SH-SY5Y (cell line): ENCODE results near the gene GALNT13.

ENCODE experiments used
- GATA2 ChIP-seq: IDR thresholded peaks from 2 replicates; pipeline ENCODE4 v1.6.1; 2011; ENCODE audit warnings: mild to moderate bottlenecking, low read depth, low read length
- GATA3 ChIP-seq: IDR thresholded peaks from 2 replicates; pipeline ENCODE4 v1.6.1; 2011; ENCODE audit warnings: low read depth, mild to moderate bottlenecking, low read length, moderate library complexity

The GALNT13 gene

DNA sequence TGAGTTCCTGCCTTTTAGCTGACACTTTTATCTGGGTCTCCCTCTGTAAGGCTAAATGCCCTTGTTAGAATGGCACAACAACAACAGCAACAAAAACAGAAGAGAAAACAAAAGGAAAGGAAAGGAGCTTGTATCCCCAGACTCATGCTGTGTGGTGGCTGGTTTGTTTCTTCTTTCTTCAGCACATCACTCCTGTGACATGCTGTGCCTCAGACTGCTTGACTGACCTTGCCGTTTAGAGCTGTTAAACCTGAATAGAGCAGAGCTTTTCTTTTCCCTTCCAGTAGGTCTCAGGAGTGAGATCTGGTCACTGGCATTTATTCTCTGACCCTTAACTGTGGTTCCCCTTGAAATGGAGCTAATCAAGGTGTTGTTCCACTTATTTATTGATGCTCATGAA is 18.9 kb downstream of the GALNT13 start:
- TF ChIP-seq GATA2 (no peak), GATA3 (no peak)

DNA sequence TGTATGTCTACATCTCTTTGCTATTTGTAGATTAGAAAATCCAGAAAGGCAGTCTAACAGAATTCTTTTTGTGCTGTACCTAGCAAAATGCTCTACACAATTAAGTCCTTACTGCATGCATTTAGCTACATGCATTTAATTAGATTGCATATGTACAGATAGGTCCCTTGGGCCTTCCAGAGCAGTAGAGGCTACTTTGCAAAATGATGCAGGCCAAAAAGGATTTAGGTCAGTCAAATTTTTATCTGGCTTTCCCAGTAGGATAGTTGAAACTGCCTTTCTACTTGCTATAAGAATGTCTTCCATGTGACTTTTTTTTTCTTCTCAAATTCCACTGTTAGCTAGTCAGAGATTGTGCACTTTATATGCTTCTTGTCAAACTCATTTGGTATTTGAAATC is 19.3 kb downstream of the GALNT13 start:
- no peak for TF ChIP-seq GATA2
- TF ChIP-seq GATA3: no peak

DNA sequence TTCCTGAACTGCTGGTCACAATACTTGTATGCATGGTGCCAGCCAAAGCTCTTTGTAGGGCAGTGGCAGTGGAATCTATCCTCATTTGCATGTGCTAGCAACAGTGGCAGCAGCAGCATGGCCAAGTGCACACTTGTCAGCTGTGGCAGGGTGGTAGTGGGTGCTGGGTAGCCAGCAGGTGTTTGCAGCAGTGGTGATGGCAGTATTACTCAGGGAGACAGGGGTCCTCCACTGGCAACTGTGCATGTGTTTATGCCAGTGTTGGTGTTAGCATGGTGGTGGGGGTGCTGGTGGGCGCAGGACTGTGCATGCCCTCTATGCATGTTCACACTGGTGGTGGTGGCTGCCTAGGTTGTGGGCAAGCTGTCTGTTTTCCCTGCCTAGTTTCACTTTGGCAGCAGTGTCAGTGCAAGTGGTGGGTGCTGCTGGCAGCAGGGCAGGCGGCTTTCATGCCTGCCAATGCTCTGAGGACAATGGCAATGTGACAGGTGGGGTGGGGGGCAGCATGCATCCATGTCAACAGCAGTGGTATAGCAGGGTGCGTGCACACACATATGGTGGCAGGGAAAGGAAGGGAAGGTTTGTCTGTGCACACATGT is 41.2 kb downstream of the GALNT13 start:
- TF ChIP-seq GATA2 (no peak), GATA3 (no peak)

DNA sequence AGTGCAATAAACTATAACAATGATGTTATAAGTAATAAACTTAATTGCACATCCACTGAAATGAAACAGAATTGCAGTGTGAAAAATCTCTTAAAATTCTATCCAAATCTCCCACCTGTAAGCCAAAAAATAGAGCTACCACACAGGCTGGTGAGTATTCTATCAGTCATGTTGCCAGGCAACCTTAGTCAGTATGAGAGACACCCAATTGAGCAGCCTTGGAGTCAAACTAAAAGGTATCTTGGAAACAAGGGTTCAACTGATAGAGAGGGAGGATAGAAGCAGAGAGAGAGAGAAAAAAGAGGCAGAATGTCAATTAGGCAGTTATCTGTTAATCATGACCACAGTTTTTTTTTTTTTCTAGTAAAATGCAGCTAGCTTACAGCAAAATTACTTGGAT is 45.8 kb downstream of the GALNT13 start:
- TF ChIP-seq GATA3: no peak
- no peak for TF ChIP-seq GATA2

DNA sequence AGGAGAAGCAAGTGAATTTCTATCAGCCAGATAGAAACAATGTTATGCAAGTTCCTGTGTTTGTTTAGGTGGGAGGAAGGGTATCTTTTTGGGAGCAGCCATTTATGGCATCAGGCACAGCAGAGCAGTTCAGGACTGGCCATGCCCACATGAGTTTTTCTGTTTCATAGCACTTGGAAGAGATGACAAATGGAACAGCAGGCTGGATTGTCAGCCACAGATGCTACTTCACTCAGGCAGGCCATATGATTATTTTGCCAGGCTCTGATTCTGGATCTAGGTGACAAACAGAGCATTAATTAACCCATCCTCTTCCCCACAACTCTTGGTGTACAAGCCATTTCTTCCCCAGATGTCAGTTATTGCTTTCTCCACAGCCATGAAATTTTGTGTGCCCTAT is 63.8 kb downstream of the GALNT13 start:
- TF ChIP-seq GATA2 (no peak), GATA3 (no peak)

DNA sequence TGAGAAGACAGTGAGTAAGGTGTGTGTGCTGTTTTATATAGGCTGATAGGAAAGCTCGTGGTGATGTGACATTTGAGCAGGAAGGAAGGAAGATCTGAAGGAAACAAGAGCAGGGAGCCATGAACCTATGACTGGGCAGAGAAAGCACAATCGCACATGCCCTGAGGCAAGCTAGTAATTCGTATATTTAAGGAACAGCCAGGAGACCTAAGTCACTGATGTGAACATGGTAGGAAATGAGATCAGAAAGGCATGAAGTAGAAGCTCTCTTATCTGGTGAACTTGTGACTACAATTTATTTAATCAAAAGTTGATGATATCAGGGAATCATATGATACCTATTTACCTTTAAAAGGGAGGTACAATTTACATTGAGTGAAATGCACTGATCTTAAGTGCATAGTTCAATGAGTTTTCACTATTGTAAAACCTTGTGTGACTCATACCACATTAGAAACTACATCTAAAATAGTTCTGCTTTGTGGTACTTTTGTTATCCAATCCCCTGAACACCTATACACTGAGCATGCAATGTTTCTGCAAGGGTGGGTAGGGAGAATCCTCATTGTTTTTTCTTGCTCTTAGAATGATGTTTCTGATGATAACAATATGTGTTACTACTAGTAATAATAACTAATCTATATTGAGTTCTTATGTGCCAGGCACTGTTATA is 67.5 kb downstream of the GALNT13 start:
- TF ChIP-seq GATA3: no peak
- no peak for TF ChIP-seq GATA2

DNA sequence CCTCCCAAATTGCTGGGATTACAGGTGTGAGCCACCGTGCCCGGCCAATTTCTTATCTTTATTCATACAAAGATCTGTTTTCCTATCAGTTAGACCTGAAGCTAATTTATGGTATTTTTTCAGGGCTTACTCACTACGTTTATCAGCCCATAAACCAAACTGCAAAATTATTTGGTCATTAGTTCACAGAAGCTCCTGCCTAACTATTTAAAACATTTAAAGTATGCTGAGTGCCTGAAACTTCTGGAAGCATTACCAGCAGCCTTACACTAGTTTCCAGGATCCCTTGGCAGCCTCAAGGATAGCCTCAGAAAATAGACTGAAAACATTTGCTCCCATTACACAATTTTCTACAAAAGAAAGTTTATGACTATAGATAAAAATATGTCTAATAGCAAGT is 68.8 kb downstream of the GALNT13 start:
- TF ChIP-seq GATA2: no peak
- no peak for TF ChIP-seq GATA3

DNA sequence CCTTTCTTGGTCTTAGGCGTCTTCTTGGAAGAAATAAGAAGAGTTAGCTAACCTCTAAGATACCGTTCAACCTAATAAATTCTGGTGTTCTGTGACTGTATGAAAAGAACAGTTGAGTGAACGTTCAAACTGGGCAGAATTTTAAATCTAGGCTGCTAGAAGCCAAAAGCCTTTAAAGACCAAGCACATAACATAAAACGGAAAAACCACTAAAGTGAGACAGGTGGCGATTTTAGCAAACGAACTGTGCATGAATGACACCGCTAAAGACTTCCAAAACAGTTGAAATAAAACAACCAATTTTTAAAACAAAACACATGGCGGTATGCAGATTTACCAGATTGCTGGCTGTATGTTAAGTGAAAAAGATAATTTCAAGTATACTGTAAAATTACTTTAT is 73.1 kb downstream of the GALNT13 start:
- no peak for TF ChIP-seq GATA2
- TF ChIP-seq GATA3: no peak

DNA sequence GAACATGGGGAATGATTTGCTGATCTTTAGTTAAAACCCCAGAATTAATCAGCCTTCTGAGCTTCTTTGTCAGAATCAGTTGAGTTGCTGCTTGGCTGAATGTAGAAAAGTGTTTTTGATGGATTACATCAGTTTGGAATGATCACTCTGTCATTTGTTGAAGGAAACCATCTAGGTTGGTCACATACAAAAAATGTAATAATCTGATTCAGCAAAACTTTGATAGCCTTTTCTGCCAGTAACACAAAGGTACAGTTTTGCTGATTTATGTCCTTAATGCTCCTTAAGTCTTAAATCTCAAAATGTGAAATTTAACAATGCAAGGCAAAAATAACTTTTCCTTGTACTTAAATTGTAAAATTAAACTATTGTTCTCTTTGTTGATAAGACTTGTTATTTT is 74.3 kb downstream of the GALNT13 start:
- TF ChIP-seq GATA3 (no peak), GATA2 (no peak)

DNA sequence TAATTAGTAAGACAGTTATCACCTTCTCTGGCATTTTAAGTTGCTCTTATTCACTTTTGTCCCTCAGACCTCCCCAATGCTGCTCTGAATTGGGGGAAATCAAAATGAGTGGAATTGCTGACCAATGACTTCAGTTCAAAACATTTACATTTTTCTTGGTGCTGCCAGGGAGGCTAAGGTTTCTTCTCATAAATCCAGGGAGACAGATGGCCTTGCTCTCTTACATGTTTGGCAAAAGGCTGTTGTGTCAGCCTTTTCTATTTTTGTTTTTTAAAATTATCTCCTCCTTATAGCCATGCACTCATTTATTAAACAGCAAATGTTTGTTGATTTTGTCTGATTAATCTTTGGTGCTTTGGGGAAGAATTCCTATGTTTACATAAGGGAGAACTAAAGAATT is 82.0 kb downstream of the GALNT13 start:
- TF ChIP-seq GATA3 (no peak), GATA2 (no peak)

DNA sequence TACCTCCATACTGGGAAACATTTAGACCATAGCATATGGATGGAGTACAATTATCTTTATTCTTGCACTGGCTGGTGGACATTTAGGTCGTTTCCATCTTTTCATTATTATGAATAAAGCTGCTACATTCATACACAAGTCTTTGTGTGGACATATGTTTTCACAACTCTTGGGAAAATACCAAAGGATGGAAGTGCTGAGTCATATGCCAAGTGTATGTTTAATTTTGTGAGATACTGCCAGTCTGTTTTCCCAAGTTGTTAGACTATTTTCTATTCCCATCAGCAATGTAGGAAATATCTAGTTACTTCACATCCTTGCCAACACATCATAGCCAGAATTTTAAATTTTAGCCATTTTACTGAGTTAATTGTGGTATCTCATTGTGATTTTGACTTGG is 91.5 kb downstream of the GALNT13 start:
- no peak for TF ChIP-seq GATA2
- no peak for TF ChIP-seq GATA3

DNA sequence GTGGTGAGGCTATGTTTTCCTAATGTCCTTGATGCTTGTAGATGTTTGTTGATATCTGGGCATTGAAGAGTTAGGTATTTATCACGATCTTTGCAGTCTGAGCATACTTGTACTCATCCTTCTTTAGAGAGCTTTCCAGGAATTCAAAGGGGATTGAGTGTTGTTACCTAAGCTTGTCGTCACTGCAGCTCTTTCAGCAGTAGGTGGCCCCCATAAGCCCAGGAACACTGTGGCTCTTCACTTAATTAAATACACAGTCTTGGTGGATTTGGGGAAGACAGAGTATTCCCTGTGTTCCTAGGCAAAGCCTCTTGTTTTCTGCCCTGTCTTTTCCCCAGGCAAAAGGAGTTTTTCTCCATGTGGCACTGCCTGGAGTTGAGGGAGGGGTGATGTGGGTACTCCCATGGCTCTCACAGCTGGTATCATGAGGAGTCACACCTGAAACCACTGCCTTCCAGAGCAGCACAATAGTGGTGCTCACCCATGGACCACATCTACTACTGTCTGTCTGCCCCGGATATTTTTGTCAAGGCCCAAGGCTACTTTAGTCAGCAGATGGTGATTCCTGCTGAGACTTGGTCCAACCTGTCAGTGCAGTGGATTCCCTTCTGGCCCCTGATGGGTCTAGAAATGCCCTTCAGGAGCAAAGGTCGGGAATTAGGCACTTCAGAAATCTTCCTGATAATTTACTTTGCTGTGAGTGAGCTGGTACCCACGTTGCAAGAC is 95.7 kb downstream of the GALNT13 start:
- TF ChIP-seq GATA3 (no peak), GATA2 (no peak)

DNA sequence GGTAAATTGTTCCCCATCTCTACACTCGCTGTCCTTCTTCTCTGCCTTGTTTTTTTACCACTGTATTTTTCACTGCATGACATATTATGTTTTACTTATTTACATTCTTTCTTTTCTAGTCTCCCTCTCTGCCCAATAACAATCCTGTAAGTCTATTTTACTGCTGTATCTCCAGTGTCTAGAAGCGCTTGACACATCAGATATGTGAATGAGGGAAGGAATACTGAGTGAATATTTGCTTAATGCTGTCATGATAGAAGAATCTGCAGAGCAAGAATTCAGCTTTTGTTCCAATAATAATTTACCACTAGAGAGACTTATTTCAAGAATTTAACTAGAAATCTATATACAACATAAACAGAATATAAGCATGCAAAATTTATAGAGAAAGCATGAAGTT is 99.5 kb downstream of the GALNT13 start:
- no peak for TF ChIP-seq GATA3
- TF ChIP-seq GATA2: no peak

DNA sequence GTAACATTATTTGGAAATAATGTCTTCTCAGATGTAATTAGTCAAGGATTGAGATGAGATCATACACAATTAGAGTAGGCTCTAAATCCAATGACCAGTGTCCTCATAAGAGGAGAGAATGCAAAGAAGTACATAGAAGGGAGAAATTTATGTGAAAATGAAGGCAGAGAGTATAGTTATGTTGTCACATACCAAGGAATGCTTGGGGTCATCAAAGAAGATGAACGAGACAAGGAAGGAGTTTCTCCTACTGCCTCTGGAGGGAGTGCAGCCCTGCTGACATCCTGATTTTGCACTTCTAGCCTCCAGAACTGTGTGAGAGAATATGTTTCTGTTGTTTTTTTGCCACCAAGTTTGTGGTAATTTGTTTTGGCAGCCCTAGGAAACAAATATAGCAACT is 100.1 kb downstream of the GALNT13 start:
- TF ChIP-seq GATA2 (no peak), GATA3 (no peak)

DNA sequence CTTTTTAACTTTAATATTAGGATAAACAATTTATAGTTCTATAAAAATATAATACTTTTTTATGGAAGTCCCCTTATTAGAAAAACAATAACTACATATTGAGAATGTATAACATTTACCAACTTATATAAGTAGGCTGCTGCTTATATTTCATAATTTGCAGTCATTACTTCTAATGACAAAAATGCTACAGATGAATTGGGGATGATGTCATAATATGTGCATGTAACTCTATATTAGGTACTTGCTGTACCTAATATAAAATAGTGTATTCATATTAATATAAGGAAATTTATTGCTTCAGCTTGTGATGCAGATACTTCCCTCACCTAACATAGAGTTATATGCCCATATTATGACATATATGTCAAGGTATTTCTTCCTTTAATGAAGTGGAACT is 100.7 kb downstream of the GALNT13 start:
- TF ChIP-seq GATA3 (no peak), GATA2 (no peak)
